Activated B cell treated with CpG ODN at 0.5 μM for 24 hours (primary cell): ENCODE results near the gene APOC3. TPM values are rescaled to one million over a fixed set of nuclear protein-coding genes. Genes with fewer than 3 reads are reported as not detected.

Source experiments
- ATAC-seq: fragments of 200-7000 bp; cut with Tn5 transposase; one replicate; pipeline ENCODE4 v1.10.0; 2021; ENCODE audit warnings: low read depth, mild to moderate bottlenecking, moderate library complexity
- CTCF ChIA-PET: fragments of 350-600 bp; sonication (Branson Sonifier 250); formaldehyde crosslinking; loops from one replicate; lab custom pipeline; 2021; ENCODE audit warnings: antibody characterized with exemption; lab: Charles Lee
- POLR2A ChIA-PET: fragments of 350-600 bp; sonication (Branson Sonifier 250); formaldehyde crosslinking; loops from one replicate; lab custom pipeline; 2021; ENCODE audit warnings: antibody characterized with exemption; lab: Charles Lee
- DNase-seq: peaks from one replicate; pipeline ENCODE4 v3.0.0; 2022
- H3K27ac Mint-ChIP-seq: one replicate; pipeline ENCODE4 v1.8.0; 2020; ENCODE audit warnings: mixed read lengths
- H3K27me3 Mint-ChIP-seq: one replicate; pipeline ENCODE4 v1.8.0; 2021; ENCODE audit warnings: mixed read lengths
- H3K36me3 Mint-ChIP-seq: one replicate; pipeline ENCODE4 v1.8.0; 2021; ENCODE audit warnings: low read depth, mixed read lengths
- H3K4me1 Mint-ChIP-seq: one replicate; pipeline ENCODE4 v1.8.0; 2021; ENCODE audit warnings: mixed read lengths
- H3K4me3 Mint-ChIP-seq: one replicate; pipeline ENCODE4 v1.8.0; 2020; ENCODE audit warnings: mild to moderate bottlenecking, mixed read lengths
- H3K9me3 Mint-ChIP-seq: one replicate; pipeline ENCODE4 v1.8.0; 2020; ENCODE audit warnings: mixed read lengths
- intact Hi-C: fragments of 100-400 bp; cut with micrococcal nuclease; formaldehyde crosslinking; loops from one replicate; pipeline ENCODE4 v1.15.1; 2024
- total RNA-seq: library from RNA; stranded (reverse); gene quantifications from 2 replicates; pipeline ENCODE4 v1.2.3, GENCODE V29; 2022
- TF ChIP-seq, protein P1 (sequence below): fragments of 200-600 bp; IDR thresholded peaks from one replicate; pipeline ENCODE4 v1.8.0; 2022; ENCODE audit warnings: antibody characterized with exemption, mild to moderate bottlenecking

Gene APOC3
- total RNA-seq, 1 donor from 2014 or later, result not detected

DNA sequence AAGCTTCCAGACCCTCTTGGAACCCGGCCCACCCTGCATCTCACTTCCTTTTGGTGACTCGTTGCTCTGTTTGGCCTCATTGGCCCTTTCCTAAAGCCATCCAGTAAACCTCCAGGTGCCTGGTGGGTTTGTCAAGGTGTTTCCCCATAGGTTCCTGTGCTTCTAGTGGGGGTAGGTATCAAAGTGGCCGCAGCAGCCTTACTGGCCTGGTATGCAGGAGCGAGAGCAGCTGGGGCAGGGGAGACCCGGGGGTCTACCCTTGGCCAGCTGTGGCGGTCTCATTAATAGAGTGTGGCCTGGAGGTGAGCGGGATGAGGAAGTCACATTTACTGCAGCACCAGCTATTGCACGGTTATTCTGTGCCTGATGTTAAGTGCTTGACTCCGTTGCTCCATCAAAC lies 10.7 kb upstream of the APOC3 start:
- CTCF ChIA-PET, result no interaction called here
- Mint-ChIP-seq H3K4me3 (no peak overlapping the region), H3K27ac (no peak overlapping the region), H3K4me1 (no peaks in the 10 kb centered on the region), H3K27me3 (no peaks in the 10 kb centered on the region), H3K9me3 (no peaks in the 10 kb centered on the region), H3K36me3 (no peaks in the 10 kb centered on the region)
- ATAC-seq, result no peak
- POLR2A ChIA-PET, result no interaction called here
- DNase-seq, result no peak
- TF ChIP-seq, protein P1, sequence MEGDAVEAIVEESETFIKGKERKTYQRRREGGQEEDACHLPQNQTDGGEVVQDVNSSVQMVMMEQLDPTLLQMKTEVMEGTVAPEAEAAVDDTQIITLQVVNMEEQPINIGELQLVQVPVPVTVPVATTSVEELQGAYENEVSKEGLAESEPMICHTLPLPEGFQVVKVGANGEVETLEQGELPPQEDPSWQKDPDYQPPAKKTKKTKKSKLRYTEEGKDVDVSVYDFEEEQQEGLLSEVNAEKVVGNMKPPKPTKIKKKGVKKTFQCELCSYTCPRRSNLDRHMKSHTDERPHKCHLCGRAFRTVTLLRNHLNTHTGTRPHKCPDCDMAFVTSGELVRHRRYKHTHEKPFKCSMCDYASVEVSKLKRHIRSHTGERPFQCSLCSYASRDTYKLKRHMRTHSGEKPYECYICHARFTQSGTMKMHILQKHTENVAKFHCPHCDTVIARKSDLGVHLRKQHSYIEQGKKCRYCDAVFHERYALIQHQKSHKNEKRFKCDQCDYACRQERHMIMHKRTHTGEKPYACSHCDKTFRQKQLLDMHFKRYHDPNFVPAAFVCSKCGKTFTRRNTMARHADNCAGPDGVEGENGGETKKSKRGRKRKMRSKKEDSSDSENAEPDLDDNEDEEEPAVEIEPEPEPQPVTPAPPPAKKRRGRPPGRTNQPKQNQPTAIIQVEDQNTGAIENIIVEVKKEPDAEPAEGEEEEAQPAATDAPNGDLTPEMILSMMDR, result no peak
- intact Hi-C loops, result no loop called here

DNA sequence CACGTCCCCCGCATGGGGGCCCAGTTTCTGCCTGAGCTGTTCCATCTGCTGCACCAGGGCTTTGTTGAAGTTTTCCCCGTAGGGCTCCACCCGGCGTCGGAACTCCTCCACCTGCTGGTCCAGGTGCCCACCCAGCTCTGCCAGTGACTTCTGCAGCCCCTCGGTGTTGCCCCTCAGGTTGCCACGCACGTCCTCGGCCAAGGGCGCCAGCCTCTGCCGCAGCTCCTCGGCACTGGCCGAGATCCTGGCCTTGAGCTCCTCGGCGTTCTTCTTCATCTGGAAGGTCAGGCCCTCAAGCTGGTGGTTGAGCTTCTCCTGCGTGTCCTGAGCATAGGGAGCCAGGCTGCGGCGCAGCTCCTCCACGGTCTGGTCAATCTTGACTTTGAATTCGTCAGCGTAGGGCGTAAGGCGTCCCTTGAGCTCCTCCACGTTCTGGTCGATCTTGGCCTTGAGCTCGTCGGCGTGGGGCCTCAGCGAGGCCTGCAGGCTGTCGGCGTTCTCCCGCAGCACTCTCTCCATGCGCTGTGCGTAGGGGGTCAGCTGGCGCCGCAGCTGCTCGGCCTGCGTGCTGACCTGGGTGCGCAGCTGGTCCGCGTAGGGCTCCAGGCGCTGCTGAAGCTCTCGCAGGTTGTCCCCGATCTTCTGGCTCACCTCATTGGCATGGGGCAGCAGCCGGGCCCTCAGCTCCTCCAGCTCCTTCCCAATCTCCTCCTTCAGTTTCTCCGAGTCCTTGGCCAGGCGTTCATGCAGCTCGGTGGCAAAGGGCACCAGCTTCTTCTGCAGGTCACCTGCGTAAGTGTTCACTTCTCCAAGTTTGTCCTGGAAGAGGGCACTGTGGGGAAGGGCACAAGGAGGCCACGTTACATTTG lies 8.4 kb upstream of the APOC3 start:
- CTCF ChIA-PET, result interaction anchor here (1.0 kb wide), 1 partner anchor 15 kb away, joined by 3 read pairs; no protein-coding TSS in a partner anchor
- intact Hi-C loops, result no loop called here

DNA sequence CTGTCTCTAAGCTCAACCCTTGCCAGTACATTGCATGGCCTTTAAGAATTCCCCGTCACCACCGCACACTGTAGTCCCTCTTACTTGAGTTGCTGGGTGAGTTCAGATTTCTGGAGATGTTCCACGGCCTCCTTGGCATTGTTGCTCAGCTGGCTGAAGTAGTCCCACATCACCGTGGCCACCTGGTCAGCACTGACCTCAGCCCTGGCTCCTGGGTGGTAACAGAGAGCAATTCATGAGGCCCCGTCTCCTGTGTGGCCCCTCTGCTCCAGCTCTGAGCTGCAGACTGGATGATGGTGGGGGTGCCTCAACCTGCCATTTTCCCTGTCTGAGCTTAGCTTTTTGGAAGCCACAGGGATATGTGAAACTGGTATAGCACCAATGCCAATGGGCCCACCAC lies 7.1 kb upstream of the APOC3 start:
- ChIA-PET POLR2A (no interaction called here), CTCF (no interaction called here)
- intact Hi-C loops, result no loop called here
- Mint-ChIP-seq H3K27me3 (peaks cover 3% of the 10 kb centered on the region), H3K4me3 (no peak overlapping the region), H3K9me3 (no peaks in the 10 kb centered on the region), H3K4me1 (no peaks in the 10 kb centered on the region), H3K27ac (no peak overlapping the region), H3K36me3 (no peaks in the 10 kb centered on the region)
- no peak for ATAC-seq
- DNase-seq, result no peak
- TF ChIP-seq, protein P1, result no peak

More for the DNA sequence above, 8.4 kb upstream of the APOC3 start:
- TF ChIP-seq, protein P1, result no peak
- no peaks in the 10 kb centered on the region for H3K9me3 Mint-ChIP-seq
- H3K4me1 Mint-ChIP-seq, result no peaks in the 10 kb centered on the region
- H3K27ac Mint-ChIP-seq, result no peak overlapping the region
- no peaks in the 10 kb centered on the region for H3K36me3 Mint-ChIP-seq
- no peak overlapping the region for H3K4me3 Mint-ChIP-seq
- ATAC-seq, result no peak
- H3K27me3 Mint-ChIP-seq, result peaks cover under 1% of the 10 kb centered on the region
- no peak for DNase-seq
- POLR2A ChIA-PET, result no interaction called here

DNA sequence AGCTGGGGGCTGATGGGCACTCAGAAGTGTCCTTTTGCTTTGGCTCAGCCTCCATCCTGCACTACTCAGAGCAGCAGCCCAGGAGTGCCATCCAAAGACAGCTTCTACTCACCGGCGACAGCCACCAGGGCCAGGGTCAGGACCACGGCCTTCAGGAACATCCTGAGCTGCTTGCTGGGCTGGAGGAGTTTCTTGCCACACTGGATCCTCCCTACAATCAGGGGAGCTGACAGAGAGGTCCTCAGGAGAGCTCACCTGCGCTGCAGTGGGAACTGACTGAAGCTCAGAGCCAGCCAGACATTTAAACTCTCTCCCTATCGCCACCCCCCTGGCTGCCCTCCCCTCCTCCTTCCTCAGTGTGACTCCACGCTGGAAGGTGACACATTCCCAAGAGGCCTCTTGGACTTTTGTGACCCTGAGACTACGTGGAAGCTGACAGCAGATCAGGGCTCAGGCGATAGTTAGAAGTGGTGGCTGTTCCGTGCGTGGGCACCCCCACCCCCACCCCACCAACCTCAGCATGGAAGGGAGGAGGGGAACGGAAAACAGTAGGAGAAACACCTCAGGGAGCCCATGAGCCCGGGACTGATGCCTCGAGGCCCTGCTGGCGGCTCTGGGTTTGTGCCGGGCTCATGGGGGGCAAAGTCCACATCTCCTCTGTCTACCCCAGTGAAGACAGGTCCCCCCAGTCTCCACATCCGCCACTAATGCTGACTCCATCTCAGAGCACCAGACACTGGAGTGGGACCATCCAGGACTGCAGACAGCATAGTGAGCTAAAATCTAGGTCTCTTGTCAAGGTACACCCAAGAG lies 6.5 kb upstream of the APOC3 start, which contains the start of gene APOA4:
Gene APOA4 (minus strand): TSS at position 274 of the 813 bp plus-strand sequence. CDS start 113 bp downstream, at position 161.
- POLR2A ChIA-PET, result no interaction called here
- intact Hi-C loops, result no loop called here
- CTCF ChIA-PET, result no interaction called here

More for the DNA sequence above, 6.5 kb upstream of the APOC3 start, which contains the start of gene APOA4:
- Mint-ChIP-seq H3K27ac (no peak within 1 kb of the TSS), H3K4me3 (no peak within 1 kb of the TSS), H3K9me3 (no peaks in the 10 kb centered on the region), H3K4me1 (no peaks in the 10 kb centered on the region), H3K36me3 (no peaks in the 10 kb centered on the region), H3K27me3 (peaks cover 3% of the 10 kb centered on the region)
- TF ChIP-seq, protein P1, result no peak
- ATAC-seq, result no peak
- no peak for DNase-seq
